ENCODE measurements around the gene PRPSAP2.
A peak's percentile ranks its signal among the peaks of the same experiment; 100 is the strongest.
"Not testable (repeated sequence)": the region's sequence is repeated elsewhere in the genome, so short reads cannot be mapped to it uniquely, and the experiment has no call there.

Gene PRPSAP2, protein sequence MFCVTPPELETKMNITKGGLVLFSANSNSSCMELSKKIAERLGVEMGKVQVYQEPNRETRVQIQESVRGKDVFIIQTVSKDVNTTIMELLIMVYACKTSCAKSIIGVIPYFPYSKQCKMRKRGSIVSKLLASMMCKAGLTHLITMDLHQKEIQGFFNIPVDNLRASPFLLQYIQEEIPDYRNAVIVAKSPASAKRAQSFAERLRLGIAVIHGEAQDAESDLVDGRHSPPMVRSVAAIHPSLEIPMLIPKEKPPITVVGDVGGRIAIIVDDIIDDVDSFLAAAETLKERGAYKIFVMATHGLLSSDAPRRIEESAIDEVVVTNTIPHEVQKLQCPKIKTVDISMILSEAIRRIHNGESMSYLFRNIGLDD

DNA sequence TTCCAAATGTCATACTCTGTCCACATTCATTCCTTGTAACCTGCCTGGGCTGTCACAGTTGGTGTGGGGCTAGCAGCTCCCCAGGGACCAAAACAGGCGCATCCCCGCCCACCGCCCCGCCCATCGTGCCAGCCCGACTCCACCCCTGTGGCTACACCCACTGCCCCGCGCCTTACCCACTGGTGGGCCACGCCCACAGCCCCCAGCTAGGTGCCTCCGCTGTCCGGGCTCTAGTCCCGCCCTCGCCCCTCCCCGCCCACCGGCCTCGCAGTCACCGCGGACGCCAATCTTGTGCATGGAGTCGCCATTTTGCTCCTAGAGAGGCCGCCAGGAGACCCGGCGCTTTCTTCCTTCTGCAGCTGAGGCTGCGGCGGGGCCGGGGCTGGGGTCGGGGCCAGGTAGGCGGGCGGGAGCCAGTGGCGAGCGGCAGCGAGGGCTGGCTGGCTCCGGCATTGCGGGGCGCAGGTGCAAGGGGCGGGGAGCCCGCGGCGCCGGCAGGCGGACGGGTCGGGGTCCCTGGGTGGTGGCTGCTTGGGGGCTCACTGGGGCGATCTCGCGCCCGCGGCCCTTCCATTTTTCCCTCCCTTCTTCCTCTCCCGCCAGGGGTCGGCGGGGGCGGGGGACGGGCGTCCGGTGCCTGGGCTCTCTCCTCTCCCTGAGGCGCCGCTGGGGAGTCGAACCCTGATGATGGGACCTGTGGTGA is at the start of gene PRPSAP2:
TSS of gene PRPSAP2 (plus strand) at position 268 of the 703 bp plus-strand sequence. CDS start 7,703 bp downstream, outside the sequence.
- DNase-seq, result peak; percentile 95

- DNase-seq, result not testable (repeated sequence)
These were observed 42.0 kb upstream of the PRPSAP2 start for GRCh38 chr17:18815924-18816323.

DNA sequence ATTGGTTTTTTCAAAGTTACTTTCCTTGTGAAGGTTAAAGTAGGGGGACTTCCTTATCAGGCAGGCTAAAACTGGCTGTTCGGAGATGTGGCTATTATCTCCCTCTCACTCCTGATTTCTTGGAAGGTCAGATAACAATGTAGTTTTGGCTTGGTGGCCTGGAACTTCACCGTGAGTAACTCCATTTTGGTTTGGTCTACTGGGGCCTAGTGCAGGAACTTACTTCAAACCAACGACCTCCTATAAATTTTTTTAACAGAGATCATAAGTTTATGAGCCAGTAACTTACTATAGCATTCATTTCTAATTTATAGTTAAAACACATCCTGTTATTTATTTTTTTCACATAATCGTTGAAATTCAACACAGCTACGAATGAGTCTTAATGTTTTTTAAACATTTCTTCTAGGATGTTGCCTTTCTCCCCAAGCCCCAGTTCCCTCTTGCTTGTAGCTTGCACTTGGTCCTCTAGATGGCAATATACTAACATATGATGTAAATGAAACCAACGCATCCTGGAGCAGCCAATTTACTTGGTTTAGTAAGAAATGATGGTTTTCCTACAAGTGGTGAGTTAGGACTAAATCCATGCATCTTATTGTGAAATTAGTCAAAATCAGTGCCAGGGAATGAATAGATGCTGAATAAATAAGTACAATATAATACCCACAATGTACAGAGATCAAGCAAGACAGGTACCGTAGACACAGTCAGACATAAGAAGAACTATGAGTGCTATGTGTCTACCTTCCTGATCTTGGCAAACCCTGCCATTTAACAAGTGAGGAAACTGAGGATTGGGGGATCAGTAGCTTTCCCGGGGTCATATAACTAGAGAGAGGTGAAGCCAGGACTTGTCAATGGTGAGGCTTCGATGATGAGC is 41.2 kb upstream of the PRPSAP2 start:
- DNase-seq, result not testable (repeated sequence)

GRCh38 chr17:18821430-18821829 is 36.5 kb upstream of the PRPSAP2 start:
- not testable (repeated sequence) for DNase-seq

GRCh38 chr17:18827613-18828012 is 30.3 kb upstream of the PRPSAP2 start:
- DNase-seq, result not testable (repeated sequence)

DNA sequence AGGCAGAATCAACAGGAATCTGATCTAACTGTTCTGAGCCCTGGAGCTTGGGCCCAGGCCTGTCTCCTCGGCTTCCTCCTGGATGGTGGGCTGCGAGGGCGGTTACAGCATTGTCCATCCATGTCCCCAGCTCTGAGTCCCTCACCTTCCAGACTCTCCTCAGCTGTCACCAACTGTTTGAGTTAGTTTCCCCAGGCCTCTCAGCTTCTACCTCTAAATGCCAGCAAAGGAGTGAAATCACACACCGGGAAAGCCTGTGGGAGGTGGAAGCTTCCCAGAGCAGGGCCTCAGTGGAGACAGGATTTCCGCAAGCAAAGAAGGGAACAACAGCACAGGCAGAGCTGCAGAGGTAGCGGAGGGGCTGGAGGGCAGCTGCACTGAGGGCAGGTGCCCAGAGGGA is 9.4 kb upstream of the PRPSAP2 start:
- no peak for DNase-seq

GRCh38 chr17:18850679-18851078 is 7.3 kb upstream of the PRPSAP2 start:
- no peak for DNase-seq

DNA sequence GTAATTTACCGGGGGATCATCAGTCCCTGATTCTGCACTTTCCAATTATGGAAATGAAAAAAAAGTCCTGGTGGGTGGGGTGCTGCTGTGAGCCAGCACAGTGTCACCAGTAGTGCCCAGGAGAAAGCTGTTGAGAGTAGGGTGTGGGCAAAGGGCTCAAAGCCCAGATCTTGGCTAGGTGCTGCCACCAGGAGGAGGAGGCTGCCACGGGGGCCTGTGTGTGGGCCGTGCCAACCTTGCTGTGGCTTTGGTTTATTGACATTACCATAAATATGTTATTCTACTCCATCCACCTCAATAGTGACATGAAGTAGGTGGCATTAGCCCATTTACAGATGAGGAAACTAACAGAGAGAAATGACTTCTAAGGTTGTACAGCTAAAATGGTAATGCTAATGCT is 6.7 kb upstream of the PRPSAP2 start:
- no peak for DNase-seq

GRCh38 chr17:18854956-18855355 is 3.0 kb upstream of the PRPSAP2 start:
- no peak for DNase-seq

DNA sequence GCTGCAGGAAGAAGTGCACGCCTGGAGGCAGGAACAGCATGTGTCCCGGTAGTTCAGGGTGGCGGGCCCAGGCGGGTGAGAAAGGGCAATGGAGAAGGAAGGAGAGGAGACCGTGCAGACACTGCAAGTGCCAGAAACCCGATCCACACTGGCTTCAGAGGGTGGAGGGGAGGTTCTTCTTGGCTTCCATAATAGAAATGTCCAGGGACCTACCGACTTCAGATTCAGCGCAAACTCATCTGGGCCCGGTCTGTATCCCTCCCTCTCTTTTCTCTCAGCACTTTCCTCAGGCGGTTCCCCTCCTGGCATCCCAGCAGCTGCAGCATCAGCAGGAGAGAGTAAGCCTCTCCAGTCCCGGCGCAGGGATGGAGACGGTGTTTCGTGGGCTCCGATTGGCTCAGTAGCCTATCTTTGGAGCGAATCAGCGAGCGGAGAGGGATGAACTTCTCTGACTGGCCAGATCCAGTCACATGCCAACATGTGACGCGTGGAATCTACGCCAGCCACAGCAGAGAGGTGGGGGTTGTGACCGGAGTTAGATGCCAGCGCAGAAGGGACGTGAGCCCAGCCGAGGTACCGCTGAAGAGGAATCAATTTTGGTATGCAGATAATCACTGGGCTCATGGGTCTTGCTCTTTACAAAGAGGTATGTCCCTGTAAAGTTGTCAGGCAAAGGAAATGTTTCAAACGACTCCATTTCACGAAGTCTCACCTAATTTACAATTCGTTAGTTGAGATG is 1.9 kb upstream of the PRPSAP2 start:
- DNase-seq, result peak; percentile 90

GRCh38 chr17:18856570-18856915 is 1.4 kb upstream of the PRPSAP2 start:
- no peak for DNase-seq

DNA sequence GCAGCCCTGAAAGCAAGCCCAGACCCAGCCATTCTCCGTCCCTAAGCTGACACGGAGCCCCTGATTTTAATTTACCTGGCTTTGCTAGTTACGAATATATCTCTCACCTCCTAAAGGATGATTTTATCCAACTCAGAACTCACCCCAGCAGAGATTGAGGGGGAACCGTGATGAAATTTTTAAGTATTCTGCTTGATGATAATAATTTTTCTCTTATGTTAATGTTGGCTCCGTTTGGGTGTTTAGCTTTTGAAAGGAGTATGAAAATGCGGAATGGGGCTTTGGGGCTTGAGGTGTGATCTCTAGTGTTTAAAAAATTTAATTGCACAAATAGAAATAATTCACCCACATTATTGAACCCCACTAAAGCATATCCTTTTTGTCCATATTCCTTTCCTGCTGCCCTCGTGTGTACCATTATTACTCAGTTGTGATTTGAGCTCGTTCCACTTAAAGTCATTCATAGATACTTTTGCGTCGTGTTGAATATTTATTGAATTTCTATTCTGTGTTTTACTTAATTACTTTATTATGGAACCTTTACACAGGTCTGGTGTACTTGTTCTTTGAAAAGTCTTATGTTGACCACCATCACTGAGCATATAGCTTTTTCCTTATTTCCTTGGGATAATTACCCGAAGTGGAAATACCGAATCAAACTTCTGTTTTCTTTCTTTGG is 775 bp downstream of the PRPSAP2 start:
- DNase-seq, result no peak

DNA sequence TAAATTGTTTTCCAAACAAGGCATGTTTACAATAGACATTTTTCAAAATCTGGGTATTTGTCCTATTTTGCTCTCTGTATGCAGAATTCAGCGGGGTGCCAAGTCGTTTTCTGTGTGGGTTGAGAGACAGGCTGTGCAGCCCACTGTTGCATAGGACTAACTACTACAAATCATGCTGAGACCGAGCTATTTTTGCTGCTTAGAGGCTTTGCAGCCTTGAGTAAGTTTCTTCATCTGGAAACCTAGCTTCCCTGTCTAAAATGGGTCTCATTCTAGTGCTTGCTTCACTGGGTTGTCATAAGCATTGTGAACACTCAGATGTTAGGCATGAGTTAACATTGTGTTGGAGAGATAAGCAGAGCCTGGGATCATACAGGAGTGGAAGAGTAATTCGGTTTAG is 1.3 kb downstream of the PRPSAP2 start:
- no peak for DNase-seq

DNA sequence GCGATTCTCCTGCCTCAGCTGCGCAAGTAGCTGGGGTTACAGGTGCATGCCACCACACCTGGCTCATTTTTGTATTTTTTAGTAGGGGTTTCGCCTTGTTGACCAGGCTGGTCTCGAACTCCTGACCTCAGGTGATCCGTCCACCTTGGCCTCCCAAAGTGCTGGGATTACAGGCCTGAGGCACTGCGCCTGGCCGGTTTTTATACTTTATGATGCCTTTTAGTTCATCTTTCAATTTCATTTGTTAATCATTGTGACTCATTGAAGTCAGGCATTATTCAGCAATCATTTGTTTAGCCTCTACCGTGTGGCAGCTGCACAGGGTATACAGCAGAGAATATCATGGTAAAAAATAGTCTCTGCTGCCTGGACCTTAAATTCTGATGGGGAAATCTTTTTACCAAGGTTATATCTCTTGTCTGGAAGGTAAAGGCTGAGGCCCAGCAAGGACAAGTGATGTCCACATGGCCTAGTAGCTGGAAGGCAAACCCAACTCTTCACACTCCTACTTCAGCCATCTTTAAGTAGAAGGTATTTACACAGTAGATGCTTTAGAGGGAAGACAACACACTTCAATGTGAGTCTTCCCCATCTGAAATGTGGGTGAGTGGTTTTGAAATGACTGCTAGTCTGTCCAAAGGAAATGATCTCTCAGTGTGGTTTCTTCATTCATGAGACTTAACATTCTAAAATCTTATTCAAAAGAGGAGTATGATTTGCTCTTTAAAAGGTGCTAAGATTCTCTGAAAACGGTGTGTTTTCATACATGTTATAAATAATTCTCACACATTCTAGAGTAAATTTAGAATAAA is 2.4 kb downstream of the PRPSAP2 start:
- DNase-seq, result no peak

- DNase-seq, result no peak
These were observed 4.1 kb downstream of the PRPSAP2 start for GRCh38 chr17:18862011-18862410.

DNA sequence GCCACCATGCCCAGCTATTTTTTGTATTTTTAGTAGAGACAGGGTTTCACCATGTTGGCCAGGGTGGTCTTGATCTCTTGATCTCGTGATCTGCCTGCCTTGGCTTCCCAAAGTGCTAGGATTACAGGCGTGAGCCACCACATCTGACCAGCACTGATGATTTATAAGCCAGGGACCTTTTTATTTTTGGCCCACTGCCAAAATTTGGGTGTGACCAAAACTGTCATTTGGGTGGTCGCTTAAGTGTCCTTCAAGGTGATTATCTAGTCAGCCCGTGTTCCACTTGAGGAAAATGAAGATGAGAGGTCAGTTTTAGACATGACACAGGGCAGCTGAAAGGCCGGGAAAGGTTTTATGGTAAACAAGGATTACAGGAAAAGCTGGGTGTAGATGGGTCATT is 7.1 kb downstream of the PRPSAP2 start:
- not testable (repeated sequence) for DNase-seq

- DNase-seq, result no peak
These were observed 9.2 kb downstream of the PRPSAP2 start for GRCh38 chr17:18866866-18867813.

DNA sequence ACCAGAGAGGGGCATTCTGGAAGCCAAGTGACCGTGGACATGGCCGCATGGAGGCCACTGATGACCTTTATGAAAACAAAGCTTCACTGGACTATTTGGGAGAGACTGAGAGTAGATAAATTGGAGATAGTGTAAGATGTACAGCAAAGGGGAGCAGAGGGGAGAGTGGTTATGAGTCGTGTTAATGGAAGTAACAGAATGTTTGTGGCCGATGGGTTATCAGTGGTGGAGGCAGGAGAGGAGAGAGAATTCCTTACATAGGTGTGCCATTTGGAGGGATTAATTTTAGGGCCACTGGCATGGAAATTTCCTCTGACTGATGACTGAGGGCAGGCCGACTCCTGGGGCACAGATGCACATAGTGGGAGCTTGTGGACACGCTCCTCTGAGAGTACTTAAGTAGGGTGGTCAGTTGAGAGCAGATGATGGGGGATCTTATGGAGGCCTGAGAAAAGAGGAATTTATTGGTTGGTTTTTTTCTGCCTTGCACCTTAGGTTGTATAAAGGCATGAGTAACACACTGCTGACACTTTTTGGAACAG is 19.2 kb downstream of the PRPSAP2 start:
- DNase-seq, result no peak

DNA sequence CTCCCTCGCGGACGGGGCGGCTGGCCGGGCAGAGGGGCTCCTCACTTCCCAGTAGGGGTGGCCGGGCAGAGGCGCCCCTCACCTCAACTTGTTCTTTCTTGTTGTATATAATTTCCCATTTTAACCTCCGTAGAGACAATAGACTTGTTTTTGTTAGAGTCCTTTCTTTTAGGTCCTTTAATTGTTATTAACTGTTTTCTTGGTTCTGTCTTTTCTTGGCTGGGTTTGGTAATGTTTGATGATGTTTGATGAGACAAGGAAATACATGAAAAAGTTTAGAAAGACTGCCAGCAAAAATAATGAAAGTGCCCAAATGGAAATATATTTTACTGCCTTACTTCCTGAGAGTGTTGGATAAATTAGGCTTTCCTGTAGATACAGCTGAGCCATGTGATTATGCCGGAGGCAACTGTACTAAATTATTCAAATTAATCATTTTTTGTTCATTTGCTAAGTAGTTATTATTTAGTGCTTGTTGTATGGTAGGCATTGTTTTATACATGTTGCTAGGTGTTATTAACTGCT is 30.9 kb downstream of the PRPSAP2 start:
- no peak for DNase-seq
